A549 (cell line): ENCODE data around the gene OSBPL8.
"Not testable (repeated sequence)": the region's sequence is repeated elsewhere in the genome, so short reads cannot be mapped to it uniquely, and the experiment has no call there.

ENCODE experiments used
- BHLHE40 ChIP-seq: IDR thresholded peaks from 2 replicates; pipeline ENCODE4 v1.6.1; 2012; ENCODE audit warnings: low read depth, low read length, inconsistent platforms
- EHMT2 ChIP-seq: fragments of 200-600 bp; sonication (generic); IDR thresholded peaks from 2 replicates; pipeline ENCODE4 v1.6.1; 2016; ENCODE audit warnings: antibody characterized with exemption, low read depth, mild to moderate bottlenecking, moderate library complexity
- KDM1A ChIP-seq: fragments of 200-600 bp; sonication (generic); IDR thresholded peaks from 2 replicates; pipeline ENCODE4 v1.6.1; 2016; ENCODE audit warnings: low read depth, mild to moderate bottlenecking
- PHF8 ChIP-seq: fragments of 200-600 bp; sonication (generic); IDR thresholded peaks from 2 replicates; pipeline ENCODE4 v1.6.1; 2016; ENCODE audit warnings: low read depth, mild to moderate bottlenecking, antibody characterized with exemption, moderate library complexity, borderline replicate concordance
- POLR2AphosphoS2 ChIP-seq: conservative IDR thresholded peaks from 2 replicates; pipeline ENCODE4 v1.6.1; 2012; ENCODE audit warnings: low read length, improper control_type of control experiment, inconsistent platforms
- RNF2 ChIP-seq: fragments of 200-600 bp; sonication (generic); IDR thresholded peaks from 2 replicates; pipeline ENCODE4 v1.6.1; 2016; ENCODE audit warnings: low read depth, mild to moderate bottlenecking, antibody characterized with exemption, moderate library complexity, borderline replicate concordance
- ZFP36 ChIP-seq: fragments of 450-650 bp; IDR thresholded peaks from 2 replicates; pipeline ENCODE4 v1.6.1; 2014; ENCODE audit warnings: borderline replicate concordance; ENCODE audit not compliant: partially characterized antibody
- TF ChIP-seq, protein P1 (sequence below): fragments of >200 bp; sonication (Bioruptor Twin); formaldehyde crosslinking; IDR thresholded peaks from 3 replicates; pipeline ENCODE4 v1.5.1; 2016

- not testable (repeated sequence) for TF ChIP-seq ZFP36, POLR2AphosphoS2, KDM1A, PHF8, RNF2, EHMT2, BHLHE40
- TF ChIP-seq, protein P1, sequence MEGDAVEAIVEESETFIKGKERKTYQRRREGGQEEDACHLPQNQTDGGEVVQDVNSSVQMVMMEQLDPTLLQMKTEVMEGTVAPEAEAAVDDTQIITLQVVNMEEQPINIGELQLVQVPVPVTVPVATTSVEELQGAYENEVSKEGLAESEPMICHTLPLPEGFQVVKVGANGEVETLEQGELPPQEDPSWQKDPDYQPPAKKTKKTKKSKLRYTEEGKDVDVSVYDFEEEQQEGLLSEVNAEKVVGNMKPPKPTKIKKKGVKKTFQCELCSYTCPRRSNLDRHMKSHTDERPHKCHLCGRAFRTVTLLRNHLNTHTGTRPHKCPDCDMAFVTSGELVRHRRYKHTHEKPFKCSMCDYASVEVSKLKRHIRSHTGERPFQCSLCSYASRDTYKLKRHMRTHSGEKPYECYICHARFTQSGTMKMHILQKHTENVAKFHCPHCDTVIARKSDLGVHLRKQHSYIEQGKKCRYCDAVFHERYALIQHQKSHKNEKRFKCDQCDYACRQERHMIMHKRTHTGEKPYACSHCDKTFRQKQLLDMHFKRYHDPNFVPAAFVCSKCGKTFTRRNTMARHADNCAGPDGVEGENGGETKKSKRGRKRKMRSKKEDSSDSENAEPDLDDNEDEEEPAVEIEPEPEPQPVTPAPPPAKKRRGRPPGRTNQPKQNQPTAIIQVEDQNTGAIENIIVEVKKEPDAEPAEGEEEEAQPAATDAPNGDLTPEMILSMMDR: not testable (repeated sequence)
These were observed 60.4 kb downstream of the OSBPL8 start for GRCh38 chr12:76499136-76499535.
